GM21447 (cell line): ENCODE data around the gene RNF141.

Source experiments
- ATAC-seq: cut with Tn5 transposase; IDR thresholded peaks from one replicate; pipeline ENCODE4 v1.9.1; 2021; ENCODE audit not compliant: unreplicated experiment

RNF141 gene

DNA sequence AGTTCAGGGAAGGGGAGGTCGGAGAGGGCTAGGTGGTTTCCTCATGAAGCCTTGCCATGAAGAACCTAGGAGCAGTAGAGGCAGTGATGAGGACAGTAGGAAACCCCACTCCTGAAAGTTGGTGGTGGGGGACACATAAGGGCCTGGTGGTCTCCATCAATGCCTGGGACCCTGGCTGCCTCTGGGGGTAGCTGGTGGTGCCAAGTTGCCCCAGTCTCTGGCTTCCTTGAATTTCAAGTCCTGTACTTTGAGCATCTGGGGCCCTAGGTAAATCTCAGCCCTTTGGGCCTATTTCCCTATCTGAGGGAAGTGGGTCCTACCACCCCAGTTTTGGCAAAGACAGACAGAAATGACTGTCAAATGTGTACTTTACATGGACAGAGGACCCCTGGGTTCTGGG is 57.8 kb downstream of the RNF141 start:
- no peak for ATAC-seq

- ATAC-seq, result no peak
Measured at GRCh38 chr11:10481560-10482349, 59.2 kb downstream of the RNF141 start.

DNA sequence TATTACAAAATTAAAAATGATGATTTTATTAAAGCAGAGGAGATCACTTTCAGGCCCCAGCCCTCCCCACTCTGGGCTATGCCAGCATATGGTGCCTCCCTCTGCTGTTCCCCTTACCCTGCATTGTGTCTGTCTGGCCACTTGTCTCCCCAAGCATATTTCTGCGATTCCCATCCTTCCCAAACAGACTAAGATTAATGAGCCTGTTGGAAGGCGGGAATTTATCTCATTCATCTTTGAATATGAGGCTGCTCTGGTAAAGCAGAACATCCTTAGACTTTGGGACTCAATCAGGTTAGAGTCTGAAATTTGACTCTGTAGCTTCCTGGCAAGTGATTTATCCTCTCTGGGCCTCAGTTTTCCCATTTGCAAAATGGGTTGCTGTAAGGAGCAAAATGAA is 60.2 kb downstream of the RNF141 start:
- no peak for ATAC-seq

GRCh38 chr11:10480026-10480425 is 61.0 kb downstream of the RNF141 start:
- ATAC-seq, result no peak

- no peak for ATAC-seq
Measured at GRCh38 chr11:10478574-10479550, 62.1 kb downstream of the RNF141 start.

- ATAC-seq, result no peak
Measured at GRCh38 chr11:10478066-10478465, 62.9 kb downstream of the RNF141 start.

- ATAC-seq, result no peak
Measured at GRCh38 chr11:10477690-10478046, 63.3 kb downstream of the RNF141 start.

DNA sequence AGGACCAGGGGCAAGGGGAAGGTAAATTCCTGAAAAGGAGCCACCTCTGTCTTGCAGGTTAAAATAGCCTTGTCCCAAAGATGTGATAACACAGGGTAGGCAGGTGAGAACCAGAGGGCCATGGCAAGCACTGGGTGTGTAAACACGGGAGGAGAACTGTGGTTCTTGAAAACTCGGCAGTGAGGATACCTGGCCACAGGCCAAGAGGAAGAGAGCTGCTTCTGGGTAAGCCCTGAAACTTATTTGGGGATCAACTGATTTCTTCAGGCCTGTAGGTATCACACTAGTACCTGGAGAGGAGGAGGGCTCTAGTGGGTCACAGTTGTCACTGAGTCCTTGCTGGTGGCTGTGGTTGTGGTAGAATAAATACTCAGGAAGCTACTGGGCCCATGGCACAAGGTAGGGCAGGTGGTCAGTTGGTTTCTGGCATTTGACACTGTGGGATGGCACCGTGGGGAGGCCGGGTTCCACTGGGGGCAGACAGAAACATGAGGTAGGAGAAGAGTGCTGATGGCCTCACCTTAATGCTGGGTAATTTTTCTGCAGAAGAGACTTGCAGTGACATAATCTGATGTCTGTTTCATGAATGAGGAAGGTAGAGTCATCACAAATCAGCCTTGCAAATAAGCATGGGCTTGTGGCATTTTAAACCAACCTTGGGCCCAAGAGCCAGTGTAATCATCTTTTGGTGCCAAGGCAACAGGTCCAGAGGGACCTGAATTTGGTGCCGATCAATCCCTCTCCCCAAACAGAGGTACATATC is 63.9 kb downstream of the RNF141 start:
- no peak for ATAC-seq

DNA sequence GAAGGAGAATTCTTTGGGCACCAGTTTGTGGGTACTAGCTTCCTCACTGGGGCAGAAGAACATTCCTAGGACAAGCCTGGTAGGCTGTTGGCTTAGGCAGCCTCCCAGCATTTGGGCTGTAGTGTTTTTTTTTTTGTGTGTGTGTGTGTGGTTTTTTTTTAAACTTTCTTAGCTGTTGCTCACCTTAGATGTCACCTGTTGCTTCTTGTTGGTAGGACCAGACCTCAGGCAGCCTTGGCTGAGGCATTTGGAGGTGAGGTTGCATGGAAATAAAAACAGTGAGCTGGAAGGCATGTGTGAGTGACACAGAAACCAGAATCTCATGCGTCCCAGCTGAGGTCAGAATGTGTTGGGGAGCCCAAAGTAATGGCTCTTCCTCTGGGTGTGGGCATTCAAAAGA is 64.6 kb downstream of the RNF141 start:
- ATAC-seq, result no peak

DNA sequence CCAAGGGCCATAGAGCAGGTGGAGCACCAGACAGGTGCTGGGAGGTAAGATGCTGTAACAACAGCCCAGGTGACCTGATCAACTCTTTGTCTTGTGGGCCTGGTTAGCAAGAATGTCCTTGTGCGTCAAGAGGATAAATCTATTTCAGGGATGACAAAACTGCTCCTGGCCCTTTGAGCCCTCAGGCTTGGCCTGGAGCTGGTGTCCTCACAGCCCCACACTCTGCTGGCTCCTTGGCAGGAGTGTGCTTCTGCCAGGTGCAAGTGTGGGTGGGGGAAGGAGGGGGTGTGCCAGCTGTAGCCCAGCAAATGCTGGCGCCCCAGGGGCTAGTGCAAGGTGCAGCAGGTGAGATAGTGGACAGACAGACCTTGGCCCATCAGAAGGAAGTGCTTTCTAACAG is 66.4 kb downstream of the RNF141 start:
- ATAC-seq, result no peak

DNA sequence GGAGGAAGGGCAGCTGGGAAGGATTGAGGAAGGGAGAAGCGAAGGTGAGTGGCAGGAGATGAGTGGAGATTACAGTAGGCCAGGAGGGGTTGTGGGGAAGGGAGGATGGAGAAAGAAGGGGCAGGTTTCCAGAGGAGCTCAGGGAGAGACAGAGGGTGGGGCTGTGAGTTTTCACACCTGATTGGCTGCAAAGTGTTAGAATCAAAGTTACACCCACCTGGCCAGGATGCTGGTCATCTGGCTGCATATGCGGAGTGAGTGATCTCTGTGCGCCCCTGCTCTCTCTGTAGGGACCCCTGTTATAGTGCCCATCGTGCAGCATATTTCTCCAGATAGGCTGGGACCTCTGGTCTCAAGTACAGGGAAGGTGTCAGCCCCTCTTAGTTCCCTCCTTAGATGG is 67.6 kb downstream of the RNF141 start:
- ATAC-seq, result no peak

DNA sequence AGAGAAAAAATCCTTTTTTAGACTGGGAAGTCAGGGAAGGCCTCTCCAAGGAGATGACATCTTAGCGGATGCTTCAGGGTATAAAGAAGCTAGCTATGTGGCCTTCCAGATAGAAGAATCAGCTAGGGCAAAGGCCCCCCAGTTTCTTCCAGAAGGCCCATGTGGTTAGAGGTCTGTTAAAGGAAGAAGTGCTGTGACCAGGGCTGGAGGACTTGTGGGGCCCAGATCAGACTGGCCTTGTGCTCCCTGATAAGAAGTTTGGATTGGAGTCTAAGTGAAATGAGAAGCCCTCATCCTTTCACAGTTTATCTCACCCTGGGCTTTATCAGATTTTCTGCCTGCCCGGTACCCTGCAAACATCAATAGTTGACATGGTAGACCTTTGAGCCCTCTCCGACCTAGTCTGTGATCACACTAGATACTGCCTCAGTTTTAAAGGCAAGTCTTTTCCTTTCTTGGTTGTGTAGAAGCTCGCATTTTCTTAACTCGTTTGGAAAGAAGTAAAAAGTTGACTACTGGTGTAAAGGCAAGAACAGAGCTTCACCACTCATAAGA is 78.2 kb downstream of the RNF141 start:
- ATAC-seq, result no peak
